HEK293 (cell line): ENCODE data around the gene ZBTB39.

ENCODE experiments used
- CTCF ChIA-PET: fragments of 350-600 bp; formaldehyde crosslinking; extraction: SDS; loops from one replicate; lab custom pipeline; 2021; ENCODE audit warnings: antibody characterized with exemption; lab: Yijun Ruan, JAX
- POLR2A ChIA-PET: fragments of 300-600 bp; formaldehyde crosslinking; extraction: SDS; loops from one replicate; lab custom pipeline; 2020; ENCODE audit warnings: antibody characterized with exemption, inconsistent platforms; lab: Yijun Ruan, JAX
- H3K27ac ChIP-seq: fragments of 200-500 bp; sonication (Bioruptor generic); 2 replicates; pipeline ENCODE4 v1.5.1; 2014; ENCODE audit warnings: low read depth, low read length, control low read depth, inconsistent platforms; ENCODE audit errors: extremely low read depth
- H3K36me3 ChIP-seq, 2 experiments: fragments of 200-500 bp in 1 of 2; sonication (Bioruptor generic) in 1 of 2; 1 replicate in 1 of 2; 2 replicates in 1 of 2; pipeline ENCODE4 v1.5.1; 2014 to 2017; ENCODE audit warnings: inconsistent platforms in 2 of 2, low read length in 2 of 2; ENCODE audit not compliant: control insufficient read depth in 2 of 2, insufficient read depth in 1 of 2
- H3K4me1 ChIP-seq: fragments of 200-500 bp; sonication (Bioruptor generic); 2 replicates; pipeline ENCODE4 v1.5.1; 2014; ENCODE audit warnings: mild to moderate bottlenecking, low read length, inconsistent platforms; ENCODE audit not compliant: control insufficient read depth, insufficient read depth
- H3K4me3 ChIP-seq: 2 replicates; pipeline ENCODE4 v1.5.1; 2011; ENCODE audit warnings: low read depth, mild to moderate bottlenecking, control low read depth, low read length, moderate library complexity
- H3K9me3 ChIP-seq: fragments of 200-500 bp; sonication (Bioruptor generic); 2 replicates; pipeline ENCODE4 v1.5.1; 2014; ENCODE audit warnings: low read depth, low read length, inconsistent platforms; ENCODE audit not compliant: control insufficient read depth, insufficient read depth
- AEBP2 ChIP-seq: fragments of 450-650 bp; formaldehyde crosslinking; IDR thresholded peaks from 2 replicates; pipeline ENCODE4 v1.5.1; 2016; ENCODE audit warnings: missing biosample characterization, missing genetic modification characterization, borderline replicate concordance
- HOXC10 ChIP-seq: sonication (generic); formaldehyde crosslinking; IDR thresholded peaks from 2 replicates; pipeline ENCODE4 v1.8.1; 2023; ENCODE audit warnings: mild to moderate bottlenecking, missing genetic modification reagents
- KLF10 ChIP-seq: fragments of 450-650 bp; IDR thresholded peaks from 2 replicates; pipeline ENCODE4 v1.5.1; 2018; ENCODE audit warnings: missing biosample characterization, mild to moderate bottlenecking, missing genetic modification characterization
- PBX3 ChIP-seq: sonication (generic); formaldehyde crosslinking; IDR thresholded peaks from 2 replicates; pipeline ENCODE4 v1.8.1; 2022; ENCODE audit warnings: mild to moderate bottlenecking, moderate library complexity, missing genetic modification reagents
- PRDM1 ChIP-seq: fragments of 450-650 bp; formaldehyde crosslinking; IDR thresholded peaks from 2 replicates; pipeline ENCODE4; 2016; ENCODE audit warnings: missing biosample characterization, missing genetic modification characterization
- REPIN1 ChIP-seq: fragments of 450-650 bp; formaldehyde crosslinking; IDR thresholded peaks from 2 replicates; pipeline ENCODE4 v1.5.1; 2017; ENCODE audit warnings: missing biosample characterization, missing genetic modification characterization, low read depth
- SCRT1 ChIP-seq: fragments of 450-650 bp; formaldehyde crosslinking; IDR thresholded peaks from 2 replicates; pipeline ENCODE4 v1.5.1; 2016; ENCODE audit warnings: missing biosample characterization, missing genetic modification characterization, borderline replicate concordance
- SETDB1 ChIP-seq: IDR thresholded peaks from one replicate; pipeline ENCODE4 v1.6.1; 2017; ENCODE audit warnings: mild to moderate bottlenecking, low read length, moderate library complexity, mixed read lengths; ENCODE audit not compliant: insufficient read length
- SP7 ChIP-seq: fragments of 450-650 bp; formaldehyde crosslinking; IDR thresholded peaks from 2 replicates; pipeline ENCODE4 v1.5.1; 2016; ENCODE audit warnings: missing biosample characterization, missing genetic modification characterization
- TRIM28 ChIP-seq: IDR thresholded peaks from 2 replicates; pipeline ENCODE4 v1.6.1; 2011; ENCODE audit warnings: low read length, control low read depth, borderline replicate concordance
- ZFP37 ChIP-seq: fragments of 450-650 bp; formaldehyde crosslinking; IDR thresholded peaks from 2 replicates; pipeline ENCODE4 v1.5.1; 2016; ENCODE audit warnings: missing biosample characterization, missing genetic modification characterization
- ZNF146 ChIP-seq: fragments of 450-650 bp; formaldehyde crosslinking; IDR thresholded peaks from 2 replicates; pipeline ENCODE4 v1.5.1; 2016; ENCODE audit warnings: missing biosample characterization, missing genetic modification characterization
- ZNF155 ChIP-seq: fragments of 450-650 bp; formaldehyde crosslinking; IDR thresholded peaks from 2 replicates; pipeline ENCODE4 v1.5.1; 2016; ENCODE audit warnings: missing biosample characterization, missing genetic modification characterization
- ZNF169 ChIP-seq: fragments of 450-650 bp; formaldehyde crosslinking; IDR thresholded peaks from 2 replicates; pipeline ENCODE4 v1.5.1; 2016; ENCODE audit warnings: missing biosample characterization, missing genetic modification characterization
- ZNF174 ChIP-seq: fragments of 450-650 bp; formaldehyde crosslinking; IDR thresholded peaks from 2 replicates; pipeline ENCODE4 v1.5.0; 2017; ENCODE audit warnings: missing biosample characterization, mild to moderate bottlenecking, missing genetic modification characterization
- ZNF18 ChIP-seq: fragments of 450-650 bp; formaldehyde crosslinking; IDR thresholded peaks from 2 replicates; pipeline ENCODE4 v1.5.1; 2016; ENCODE audit warnings: missing biosample characterization, missing genetic modification characterization
- ZNF280D ChIP-seq: fragments of 450-650 bp; formaldehyde crosslinking; IDR thresholded peaks from 2 replicates; pipeline ENCODE4 v1.5.1; 2016; ENCODE audit warnings: missing biosample characterization, missing genetic modification characterization
- ZNF37A ChIP-seq: fragments of 450-650 bp; IDR thresholded peaks from 2 replicates; pipeline ENCODE4 v1.5.1; 2018; ENCODE audit warnings: missing biosample characterization, missing genetic modification characterization
- ZNF423 ChIP-seq: fragments of 450-650 bp; formaldehyde crosslinking; IDR thresholded peaks from 2 replicates; pipeline ENCODE4 v1.5.1; 2016; ENCODE audit warnings: missing biosample characterization, missing genetic modification characterization
- ZNF449 ChIP-seq: fragments of 450-650 bp; formaldehyde crosslinking; IDR thresholded peaks from 2 replicates; pipeline ENCODE4 v1.5.1; 2017; ENCODE audit warnings: missing biosample characterization, mild to moderate bottlenecking, missing genetic modification characterization, moderate library complexity
- ZNF514 ChIP-seq: fragments of 450-650 bp; formaldehyde crosslinking; IDR thresholded peaks from 2 replicates; pipeline ENCODE4 v1.5.1; 2016; ENCODE audit warnings: missing biosample characterization, missing genetic modification characterization
- ZNF521 ChIP-seq: fragments of 450-650 bp; formaldehyde crosslinking; IDR thresholded peaks from 2 replicates; pipeline ENCODE4 v1.5.1; 2017; ENCODE audit warnings: missing biosample characterization, mild to moderate bottlenecking, missing genetic modification characterization
- ZNF596 ChIP-seq: fragments of 450-650 bp; IDR thresholded peaks from 2 replicates; pipeline ENCODE4 v1.5.0; 2018; ENCODE audit warnings: missing biosample characterization, mild to moderate bottlenecking, missing genetic modification characterization, moderate library complexity
- ZSCAN18 ChIP-seq: fragments of 450-650 bp; formaldehyde crosslinking; IDR thresholded peaks from 2 replicates; pipeline ENCODE4 v1.5.1; 2016; ENCODE audit warnings: missing biosample characterization, missing genetic modification characterization
- ZSCAN23 ChIP-seq: fragments of 450-650 bp; formaldehyde crosslinking; IDR thresholded peaks from 2 replicates; pipeline ENCODE4 v1.5.1; 2016; ENCODE audit warnings: missing biosample characterization, missing genetic modification characterization
- ZXDB ChIP-seq: fragments of 450-650 bp; formaldehyde crosslinking; IDR thresholded peaks from 2 replicates; pipeline ENCODE4 v1.5.1; 2016; ENCODE audit warnings: missing biosample characterization, missing genetic modification characterization

Gene ZBTB39

GRCh38 chr12:57019983-57020719 lies 13.8 kb upstream of the ZBTB39 start:
- no peak for TF ChIP-seq ZNF155 (tag by site-specific recombination)
- no peak for TF ChIP-seq ZXDB (tag by site-specific recombination)
- no peak for TF ChIP-seq ZNF423 (tag by site-specific recombination)
- TF ChIP-seq AEBP2, result no peak
- no peak for TF ChIP-seq ZNF280D
- no peak for TF ChIP-seq SCRT1
- no peak for TF ChIP-seq PRDM1 (tag by site-specific recombination)
- no peak for TF ChIP-seq ZFP37 (tag by site-specific recombination)
- no peak for TF ChIP-seq KLF10
- no peak for TF ChIP-seq TRIM28
- no peak for TF ChIP-seq REPIN1 (tag by site-specific recombination)
- ChIA-PET POLR2A (no interaction called here), CTCF (interaction anchor here (1.0 to 6.8 kb wide), 4 partner anchors 9 to 92 kb away, joined by 3 to 60 read pairs (median 5); partner anchors contain the start of genes STAT6 and ZBTB39)
- H3K27ac ChIP-seq, result no peak overlapping the region
- H3K4me1 ChIP-seq, result no peaks in the 10 kb centered on the region
- H3K4me3 ChIP-seq, result no peak overlapping the region
- H3K9me3 ChIP-seq, result no peaks in the 10 kb centered on the region
- H3K36me3 ChIP-seq, result no peaks in the 10 kb centered on the region

- ChIA-PET CTCF (interaction anchor here (0.7 to 6.8 kb wide), 8 partner anchors 12 to 164 kb away, joined by 3 to 60 read pairs (median 5); partner anchors contain the start of genes STAT6 and ZBTB39), POLR2A (no interaction called here)
- Histone ChIP-seq H3K4me1 (no peaks in the 10 kb centered on the region), H3K4me3 (no peak overlapping the region), H3K27ac (no peak overlapping the region), H3K36me3 (no peaks in the 10 kb centered on the region), H3K9me3 (no peaks in the 10 kb centered on the region)
- TF ChIP-seq ZNF449 (no peak), ZNF596 (tag by site-specific recombination) (no peak), PBX3 (CRISPR knock-in tag) (no peak), ZNF169 (tag by site-specific recombination) (no peak), SP7 (tag by site-specific recombination) (no peak), HOXC10 (no peak), ZSCAN23 (tag by site-specific recombination) (no peak), ZSCAN18 (no peak), ZNF514 (tag by site-specific recombination) (no peak), ZNF174 (tag by site-specific recombination) (no peak), ZNF37A (tag by site-specific recombination) (no peak), ZNF521 (tag by site-specific recombination) (no peak), TRIM28 (no peak), ZNF18 (no peak), SETDB1 (no peak), ZNF146 (tag by site-specific recombination) (no peak)
Observed at GRCh38 chr12:57018906-57019305, 12.6 kb upstream of the ZBTB39 start.
